22Rv1 (cell line): Measurements from ENCODE around the gene PHPT1.

Source experiments
- ZFX ChIP-seq: fragments of 450-650 bp; IDR thresholded peaks from 2 replicates; pipeline ENCODE4 v1.6.1; 2017; ENCODE audit warnings: antibody characterized with exemption, borderline replicate concordance
- TF ChIP-seq, protein P1 (sequence below): fragments of 450-650 bp; IDR thresholded peaks from 2 replicates; pipeline ENCODE4 v1.5.1; 2017; ENCODE audit warnings: mild to moderate bottlenecking

- TF ChIP-seq, protein P1, sequence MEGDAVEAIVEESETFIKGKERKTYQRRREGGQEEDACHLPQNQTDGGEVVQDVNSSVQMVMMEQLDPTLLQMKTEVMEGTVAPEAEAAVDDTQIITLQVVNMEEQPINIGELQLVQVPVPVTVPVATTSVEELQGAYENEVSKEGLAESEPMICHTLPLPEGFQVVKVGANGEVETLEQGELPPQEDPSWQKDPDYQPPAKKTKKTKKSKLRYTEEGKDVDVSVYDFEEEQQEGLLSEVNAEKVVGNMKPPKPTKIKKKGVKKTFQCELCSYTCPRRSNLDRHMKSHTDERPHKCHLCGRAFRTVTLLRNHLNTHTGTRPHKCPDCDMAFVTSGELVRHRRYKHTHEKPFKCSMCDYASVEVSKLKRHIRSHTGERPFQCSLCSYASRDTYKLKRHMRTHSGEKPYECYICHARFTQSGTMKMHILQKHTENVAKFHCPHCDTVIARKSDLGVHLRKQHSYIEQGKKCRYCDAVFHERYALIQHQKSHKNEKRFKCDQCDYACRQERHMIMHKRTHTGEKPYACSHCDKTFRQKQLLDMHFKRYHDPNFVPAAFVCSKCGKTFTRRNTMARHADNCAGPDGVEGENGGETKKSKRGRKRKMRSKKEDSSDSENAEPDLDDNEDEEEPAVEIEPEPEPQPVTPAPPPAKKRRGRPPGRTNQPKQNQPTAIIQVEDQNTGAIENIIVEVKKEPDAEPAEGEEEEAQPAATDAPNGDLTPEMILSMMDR = no peak
- TF ChIP-seq ZFX = no peak
These were observed at the start of gene PHPT1 for GRCh38 chr9:136849038-136849959.
